Measurements from ENCODE around the gene PROB1. TPM values are rescaled to one million over a fixed set of nuclear protein-coding genes. Genes with fewer than 3 reads are reported as not detected.
A peak's percentile ranks its signal among the peaks of the same experiment; 100 is the strongest.

The PROB1 gene
- total RNA-seq, 1 donor from 2014 or later = 0.75 TPM

DNA sequence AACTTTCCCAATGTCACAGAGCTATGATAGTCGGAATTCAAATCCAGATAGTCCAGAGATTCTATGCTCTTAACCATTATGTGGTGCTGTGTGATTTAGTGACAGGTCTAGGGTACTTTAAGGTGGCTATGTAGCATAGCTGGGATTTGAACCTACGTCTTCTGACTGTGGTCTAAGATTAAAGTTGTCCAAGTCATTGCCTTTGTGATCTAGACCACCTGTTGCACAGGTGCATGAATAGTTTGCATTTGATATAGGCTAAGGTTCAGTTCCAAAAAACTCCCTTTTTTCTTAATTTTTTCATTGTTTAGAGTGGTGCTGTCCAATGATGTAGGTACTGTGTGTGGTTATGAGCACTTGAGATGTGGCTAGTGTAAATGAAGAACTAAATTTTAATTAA is 50.7 kb downstream of the PROB1 start:
- no peak for DNase-seq (ENCODE audit: low spot score)

DNA sequence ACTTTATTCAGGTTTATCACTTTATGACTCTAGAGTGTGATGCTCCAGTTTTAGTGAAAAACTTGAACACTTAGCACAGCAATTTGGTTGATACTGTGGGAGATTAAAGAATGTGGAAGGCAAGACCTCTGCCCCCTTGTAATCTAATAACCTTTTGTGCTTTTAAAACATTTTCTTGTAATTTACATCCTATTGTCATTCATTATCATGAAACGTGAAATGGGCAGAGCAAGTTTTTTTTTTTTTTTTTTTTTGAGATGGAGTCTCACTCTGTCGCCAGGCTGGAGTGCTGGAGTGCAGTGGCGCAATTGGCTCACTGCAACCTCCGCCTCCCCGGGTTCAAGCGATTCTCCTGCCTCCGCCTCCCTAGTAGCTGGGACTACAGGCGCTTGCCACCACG is 51.4 kb downstream of the PROB1 start:
- DNase-seq (ENCODE audit: low spot score) (no peak), ATAC-seq (no peak)

More for the DNA sequence above, 50.7 kb downstream of the PROB1 start:
- no peak for ATAC-seq

DNA sequence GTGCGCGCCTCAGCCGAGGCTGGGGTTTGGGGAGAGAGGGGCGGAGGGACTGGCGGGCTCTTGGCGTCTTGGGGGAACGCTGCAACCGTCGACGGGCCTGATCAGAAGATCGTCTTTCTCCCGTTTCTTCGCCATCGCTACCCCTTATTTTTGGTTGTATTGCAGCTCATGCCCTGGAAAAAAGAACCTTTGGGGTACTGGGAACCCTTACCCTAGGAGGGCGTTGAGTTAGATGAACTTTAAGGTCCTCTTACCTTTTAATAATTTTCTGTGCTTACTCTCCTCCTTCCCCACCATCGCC is 52.5 kb downstream of the PROB1 start:
- ATAC-seq (no peak), DNase-seq (ENCODE audit: low spot score) (no peak)

DNA sequence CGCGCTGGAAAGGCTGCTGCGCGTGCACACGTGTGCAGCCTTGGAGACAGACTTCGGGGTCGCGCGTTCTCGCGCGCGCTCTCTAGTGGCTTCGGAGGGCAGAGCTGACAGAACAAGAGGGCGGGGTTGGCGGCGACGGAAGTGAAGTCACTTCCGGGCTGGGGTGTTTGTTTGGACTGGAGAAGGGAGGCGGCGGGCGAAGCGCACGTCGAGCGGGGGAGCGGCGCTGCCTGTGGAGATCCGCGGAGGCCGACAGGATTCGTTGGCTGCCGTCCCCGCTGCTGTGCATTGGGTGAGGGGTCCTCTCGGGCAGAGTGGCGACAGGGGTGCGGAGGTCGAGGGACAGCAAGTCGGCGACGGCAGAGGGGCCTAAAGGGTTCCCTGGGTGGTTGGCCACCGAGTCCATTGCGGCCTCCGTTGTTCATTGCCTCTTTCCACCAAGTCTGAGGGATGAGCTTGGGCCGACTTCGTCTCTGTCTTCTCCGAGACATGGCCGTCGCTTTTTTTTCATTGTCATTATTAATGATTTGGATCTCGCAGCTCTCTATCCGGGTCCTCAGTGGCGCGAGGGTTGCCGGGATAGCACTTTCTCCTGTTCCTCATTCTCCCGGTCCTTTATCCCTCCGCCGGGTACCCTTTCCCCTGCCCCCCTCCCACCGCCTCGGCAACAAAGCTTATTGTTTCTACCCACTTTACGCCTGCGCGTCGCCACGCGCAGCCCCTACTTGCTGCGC is 53.0 kb downstream of the PROB1 start, which contains the start of gene PAIP2:
TSS of gene PAIP2 (plus strand) at position 166 of the 734 bp plus-strand sequence. CDS start 21,931 bp downstream, outside the sequence.
- ATAC-seq = peak; percentile 98
- peak; percentile 97 for DNase-seq (ENCODE audit: low spot score)

DNA sequence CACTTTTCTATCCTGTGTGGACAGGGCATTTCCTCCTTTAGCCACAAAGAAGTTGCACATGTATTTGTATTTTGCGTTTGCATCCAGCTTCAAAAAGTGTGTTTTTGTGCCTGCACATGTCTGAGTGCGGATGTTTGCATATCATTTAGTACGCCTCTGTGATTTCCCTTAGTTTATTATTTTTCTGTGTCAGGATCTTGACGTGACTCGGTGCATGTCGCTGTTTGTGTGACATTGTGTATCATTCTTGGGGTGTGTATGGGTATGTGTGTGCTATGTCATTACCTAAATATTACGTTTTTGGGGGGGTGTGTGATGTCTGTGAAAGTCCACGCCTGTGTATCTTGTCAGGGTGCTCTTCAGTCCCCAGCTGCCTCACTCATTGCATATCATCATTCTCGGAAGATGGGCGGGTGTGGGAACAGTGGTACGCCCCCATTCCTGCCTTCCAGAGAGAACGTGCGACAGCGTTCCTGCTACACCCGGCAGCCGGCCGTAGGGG is 53.7 kb downstream of the PROB1 start:
- ATAC-seq (no peak), DNase-seq (ENCODE audit: low spot score) (no peak)

Other genes starting within 250 kb of the PROB1 start
- 90.6 TPM for gene SIL1, start 196.7 kb downstream of the PROB1 start, total RNA-seq
- 39.2 TPM for gene MATR3, start 101.4 kb downstream of the PROB1 start, total RNA-seq
- gene PAIP2, start 53.2 kb downstream of the PROB1 start, total RNA-seq = 31.6 TPM
- gene SLC23A1, start 11.8 kb downstream of the PROB1 start, total RNA-seq = 35.5 TPM
- 0.96 TPM for gene MZB1, start 5.2 kb downstream of the PROB1 start, total RNA-seq
- gene SPATA24, start 9.0 kb upstream of the PROB1 start, total RNA-seq = 2.2 TPM
- gene DNAJC18, start 44.4 kb upstream of the PROB1 start, total RNA-seq = 0.63 TPM
- 2.0 TPM for gene ECSCR, start 67.6 kb upstream of the PROB1 start, total RNA-seq
- not detected for gene SMIM33, start 75.9 kb upstream of the PROB1 start, total RNA-seq
- 8.0 TPM for gene STING1, start 87.7 kb upstream of the PROB1 start, total RNA-seq
- 34.4 TPM for gene UBE2D2, start 166.2 kb upstream of the PROB1 start, total RNA-seq

Measured in left lobe of liver (tissue), 2 donors.